Forelimb muscle (tissue), 1 donor: Measurements from ENCODE around the gene NEDD4L. TPM values are rescaled to one million over a fixed set of nuclear protein-coding genes. Genes with fewer than 3 reads are reported as not detected.

Experiments used
- DNase-seq: peaks from one replicate; pipeline ENCODE4 v3.0.0-alpha.2; 2013; ENCODE audit warnings: low read depth
- polyA plus RNA-seq: library from polyadenylated mRNA; unstranded; fragments of 120-200 nt; gene quantifications from one replicate; pipeline ENCODE4 v1.2.1, GENCODE V29; 2013; ENCODE audit not compliant: insufficient read length

The NEDD4L gene
- polyA plus RNA-seq, 1 donor = 33.6 TPM

GRCh38 chr18:58180738-58181353 lies 136.8 kb downstream of the NEDD4L start:
- no peak for DNase-seq

GRCh38 chr18:58181988-58182387 lies 138.0 kb downstream of the NEDD4L start:
- DNase-seq = no peak

GRCh38 chr18:58183226-58183625 lies 139.2 kb downstream of the NEDD4L start:
- DNase-seq = no peak

- no peak for DNase-seq
Measured at GRCh38 chr18:58186258-58186948, 142.4 kb downstream of the NEDD4L start.

GRCh38 chr18:58187674-58188073 lies 143.6 kb downstream of the NEDD4L start:
- no peak for DNase-seq

- DNase-seq = no peak
Measured at GRCh38 chr18:58188996-58189395, 145.0 kb downstream of the NEDD4L start.

- no peak for DNase-seq
Measured at GRCh38 chr18:58190842-58191530, 147.0 kb downstream of the NEDD4L start.

GRCh38 chr18:58191626-58192025 lies 147.6 kb downstream of the NEDD4L start:
- DNase-seq = no peak

- DNase-seq = no peak
Measured at GRCh38 chr18:58192519-58192918, 148.5 kb downstream of the NEDD4L start.

- no peak for DNase-seq
Measured at GRCh38 chr18:58194028-58194427, 150.0 kb downstream of the NEDD4L start.

- no peak for DNase-seq
Measured at GRCh38 chr18:58195278-58195765, 151.3 kb downstream of the NEDD4L start.

GRCh38 chr18:58196164-58196563 lies 152.1 kb downstream of the NEDD4L start:
- no peak for DNase-seq

- no peak for DNase-seq
Measured at GRCh38 chr18:58196881-58197872, 153.2 kb downstream of the NEDD4L start.

- DNase-seq = no peak
Measured at GRCh38 chr18:58201268-58201667, 157.2 kb downstream of the NEDD4L start.

- no peak for DNase-seq
Measured at GRCh38 chr18:58201733-58202730, 158.0 kb downstream of the NEDD4L start.

- no peak for DNase-seq
Measured at GRCh38 chr18:58204776-58205442, 160.9 kb downstream of the NEDD4L start.

GRCh38 chr18:58205443-58206160 lies 161.6 kb downstream of the NEDD4L start:
- DNase-seq = no peak

GRCh38 chr18:58207520-58208152 lies 163.6 kb downstream of the NEDD4L start:
- no peak for DNase-seq
